ENCODE measurements around the gene TRAF7.

TRAF7 gene

DNA sequence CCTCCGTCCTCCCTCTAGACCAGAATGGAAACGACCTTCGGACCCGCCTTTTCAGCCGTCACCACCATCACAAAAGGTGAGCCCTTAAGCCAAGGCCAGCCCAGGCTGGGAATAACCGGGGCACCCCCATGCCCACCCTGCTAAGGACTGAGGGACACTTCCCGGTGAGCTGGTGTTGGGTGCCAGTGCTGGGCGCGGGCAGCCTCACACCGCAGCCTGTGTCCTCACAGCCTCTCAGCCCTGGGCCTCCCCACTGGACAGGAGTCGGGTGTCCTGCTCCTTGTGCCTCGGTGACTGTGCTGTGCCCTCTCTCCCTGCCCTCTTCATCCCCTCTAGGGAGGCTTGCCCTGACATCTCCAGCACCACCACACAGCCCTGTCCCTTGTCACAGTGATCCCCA is 10.3 kb downstream of the TRAF7 start:
- DNase-seq (ENCODE audit: low read depth, low spot score): no peak

- DNase-seq (ENCODE audit: low read depth, low spot score): no peak
Observed at GRCh38 chr16:2166263-2167067, 10.9 kb downstream of the TRAF7 start.

- DNase-seq (ENCODE audit: low read depth, low spot score): no peak
Observed at GRCh38 chr16:2167068-2167638, 11.6 kb downstream of the TRAF7 start.

- DNase-seq (ENCODE audit: low read depth, low spot score): no peak
Observed at GRCh38 chr16:2170080-2170479, 14.5 kb downstream of the TRAF7 start.

DNA sequence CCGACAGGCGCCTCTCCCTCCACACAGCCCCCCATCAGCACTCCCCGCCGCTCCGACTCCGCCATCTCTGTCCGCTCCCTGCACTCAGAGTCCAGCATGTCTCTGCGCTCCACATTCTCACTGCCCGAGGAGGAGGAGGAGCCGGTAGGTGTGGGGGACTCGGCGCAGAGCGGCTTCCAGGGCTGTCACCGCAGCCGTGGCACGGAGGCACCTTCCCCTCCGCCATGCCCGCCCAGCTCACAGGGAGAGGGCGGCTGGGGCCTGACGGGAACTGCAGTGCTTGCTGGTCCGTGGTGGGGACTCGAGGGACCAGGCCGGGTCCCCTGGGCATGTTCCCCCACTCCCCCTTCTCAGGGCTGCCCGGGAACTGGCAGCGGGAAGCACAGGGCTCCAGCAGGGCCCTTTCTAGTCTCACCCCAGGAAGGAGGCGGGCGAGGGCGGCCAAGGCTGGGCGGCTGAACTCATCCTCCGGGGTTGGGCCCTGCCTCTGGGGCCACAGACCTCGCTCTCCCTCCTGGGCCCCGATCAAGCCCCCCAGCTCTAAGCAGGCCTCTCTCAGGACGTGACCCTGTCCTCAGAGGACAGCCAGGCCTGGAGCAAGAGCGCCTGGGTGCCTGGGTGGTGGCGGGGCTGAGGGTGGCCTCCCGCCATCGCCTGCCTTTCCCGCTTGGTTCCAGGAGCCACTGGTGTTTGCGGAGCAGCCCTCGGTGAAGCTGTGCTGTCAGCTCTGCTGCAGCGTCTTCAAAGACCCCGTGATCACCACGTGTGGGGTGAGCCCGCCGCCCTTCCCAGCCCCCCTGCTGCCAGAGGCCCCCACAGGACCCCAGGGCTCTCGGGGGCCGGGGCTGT is 15.2 kb downstream of the TRAF7 start:
- no peak for DNase-seq (ENCODE audit: low read depth, low spot score)

DNA sequence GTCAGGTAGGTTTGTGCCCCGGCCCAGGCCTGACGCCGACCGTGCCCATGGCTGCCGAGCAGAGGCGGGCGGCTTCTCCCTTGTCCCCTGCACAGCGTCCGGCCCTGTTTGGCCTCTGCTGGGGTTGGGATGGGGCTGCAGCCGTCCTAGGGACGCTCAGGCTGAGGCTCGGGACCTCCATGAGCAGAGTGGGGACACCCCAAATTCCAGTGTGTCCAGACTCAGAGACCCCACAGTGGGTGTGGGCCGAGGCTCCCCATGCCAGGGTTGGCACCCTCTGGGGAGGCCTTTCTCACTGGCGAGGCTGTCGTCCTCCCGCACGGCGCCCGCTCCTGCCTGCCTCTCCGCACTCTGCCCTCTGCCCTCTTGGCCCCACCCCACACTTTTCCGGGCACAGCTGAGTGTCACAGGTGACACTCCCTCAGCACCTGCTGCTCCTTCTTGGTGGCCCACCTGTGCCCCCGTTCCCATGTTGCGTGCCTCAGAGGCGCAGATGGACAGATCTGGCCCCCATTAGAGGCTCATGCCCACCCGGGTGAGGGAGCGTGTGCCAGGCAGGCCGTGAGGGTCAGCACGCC is 16.1 kb downstream of the TRAF7 start:
- no peak for DNase-seq (ENCODE audit: low read depth, low spot score)

DNA sequence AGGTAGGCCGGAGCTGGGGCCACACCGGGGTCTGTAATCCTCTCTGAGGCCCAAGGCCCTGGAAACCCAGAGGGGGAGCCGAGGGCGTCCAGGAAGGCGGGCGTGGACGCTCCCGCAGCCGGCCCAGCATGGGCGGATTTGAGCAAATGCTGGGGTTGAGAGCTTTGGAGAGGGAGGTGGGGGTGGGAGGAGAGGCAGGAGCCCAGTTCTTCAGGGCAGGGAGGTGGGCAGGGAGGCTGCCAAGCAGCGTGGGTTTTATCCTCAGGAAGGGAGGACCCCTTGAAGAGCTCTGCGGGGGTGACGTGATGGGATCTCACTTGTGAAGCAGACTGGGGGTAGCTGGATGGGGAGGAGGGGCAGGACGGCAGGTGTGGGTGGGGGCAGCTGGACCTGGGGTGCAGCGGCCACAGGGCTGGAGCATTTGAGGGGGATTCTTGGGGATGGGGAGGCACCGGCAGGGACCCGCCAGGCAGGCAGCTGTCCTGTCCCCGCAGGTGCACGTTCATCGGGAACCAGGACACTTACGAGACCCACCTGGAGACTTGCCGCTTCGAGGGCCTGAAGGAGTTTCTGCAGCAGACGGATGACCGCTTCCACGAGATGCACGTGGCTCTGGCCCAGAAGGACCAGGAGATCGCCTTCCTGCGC is 17.2 kb downstream of the TRAF7 start:
- DNase-seq (ENCODE audit: low read depth, low spot score): no peak

DNA sequence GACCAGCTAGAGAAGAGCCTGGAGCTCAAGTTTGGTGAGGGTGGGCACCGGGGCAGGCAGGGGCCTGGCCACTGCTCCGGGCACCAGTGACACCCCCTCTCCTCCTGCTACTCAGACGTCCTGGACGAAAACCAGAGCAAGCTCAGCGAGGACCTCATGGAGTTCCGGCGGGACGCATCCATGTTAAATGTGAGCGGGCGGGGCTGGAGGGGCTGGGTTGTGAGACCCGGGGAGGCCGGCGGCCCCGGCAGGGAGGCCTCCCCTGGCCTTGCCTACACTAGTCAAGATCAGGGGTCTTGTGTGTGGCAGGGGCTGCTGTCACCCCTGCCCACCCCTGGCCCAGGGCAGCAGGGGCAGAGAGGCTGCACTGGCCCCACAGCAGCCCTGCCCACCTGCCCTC is 17.8 kb downstream of the TRAF7 start:
- no peak for DNase-seq (ENCODE audit: low read depth, low spot score)

GRCh38 chr16:2173916-2174315 is 18.3 kb downstream of the TRAF7 start:
- no peak for DNase-seq (ENCODE audit: low read depth, low spot score)

DNA sequence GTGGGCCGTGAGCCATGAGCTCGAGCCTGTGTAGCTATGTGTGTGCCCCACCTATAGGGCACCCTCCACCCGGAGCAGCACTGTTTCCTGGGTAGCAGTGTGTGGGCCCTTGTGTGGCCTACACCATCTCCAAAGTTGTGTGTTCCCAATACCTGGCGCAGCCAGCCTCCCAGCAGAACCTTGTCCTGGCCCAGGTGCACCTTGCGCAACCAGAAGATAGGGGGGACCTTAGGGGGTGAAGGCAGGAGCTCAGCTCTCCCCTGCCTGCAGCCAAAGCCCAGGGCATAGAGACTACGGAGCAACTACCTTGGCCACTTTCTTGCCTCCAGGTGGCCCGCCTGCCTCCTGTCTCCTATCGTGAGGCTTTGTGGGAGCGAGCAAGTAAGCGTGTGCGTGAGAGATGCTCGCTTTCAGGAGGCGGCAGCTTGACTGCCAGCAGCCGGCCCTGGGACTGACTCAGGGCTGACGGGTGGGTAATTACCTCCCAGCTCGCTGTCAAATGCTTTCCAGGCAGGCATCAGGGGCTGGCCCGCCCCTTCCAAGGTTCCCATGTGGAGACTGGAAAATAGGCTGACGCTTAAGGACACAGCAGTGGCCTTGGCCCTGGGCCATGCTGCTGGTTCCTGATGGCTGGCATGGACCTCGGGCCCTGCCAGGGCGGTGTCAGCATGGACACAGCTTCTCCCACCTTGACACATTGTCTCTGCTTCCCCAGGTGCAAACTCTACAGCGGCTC is 19.0 kb downstream of the TRAF7 start:
- DNase-seq (ENCODE audit: low read depth, low spot score): no peak

DNA sequence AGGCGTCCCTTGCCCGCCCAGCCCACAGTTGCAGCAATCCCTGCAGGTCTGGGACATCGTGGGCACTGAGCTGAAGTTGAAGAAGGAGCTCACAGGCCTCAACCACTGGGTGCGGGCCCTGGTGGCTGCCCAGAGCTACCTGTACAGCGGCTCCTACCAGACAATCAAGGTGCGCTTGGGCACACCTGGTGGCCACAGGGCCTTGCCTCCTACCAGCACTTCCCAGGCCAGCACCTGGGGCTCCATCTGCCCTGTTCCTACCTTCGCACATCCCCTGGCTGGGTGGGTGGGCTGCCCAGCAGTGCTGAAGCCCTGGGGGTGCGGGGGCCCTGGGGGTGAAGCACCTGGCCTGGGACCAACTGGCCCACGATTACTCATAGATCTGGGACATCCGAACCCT is 19.9 kb downstream of the TRAF7 start:
- DNase-seq (ENCODE audit: low read depth, low spot score): no peak

GRCh38 chr16:2176047-2176446 is 20.5 kb downstream of the TRAF7 start:
- DNase-seq (ENCODE audit: low read depth, low spot score): no peak

- no peak for DNase-seq (ENCODE audit: low read depth, low spot score)
Observed at GRCh38 chr16:2177101-2177500, 21.5 kb downstream of the TRAF7 start.

GRCh38 chr16:2177561-2177960 is 22.0 kb downstream of the TRAF7 start:
- DNase-seq (ENCODE audit: low read depth, low spot score): no peak

DNA sequence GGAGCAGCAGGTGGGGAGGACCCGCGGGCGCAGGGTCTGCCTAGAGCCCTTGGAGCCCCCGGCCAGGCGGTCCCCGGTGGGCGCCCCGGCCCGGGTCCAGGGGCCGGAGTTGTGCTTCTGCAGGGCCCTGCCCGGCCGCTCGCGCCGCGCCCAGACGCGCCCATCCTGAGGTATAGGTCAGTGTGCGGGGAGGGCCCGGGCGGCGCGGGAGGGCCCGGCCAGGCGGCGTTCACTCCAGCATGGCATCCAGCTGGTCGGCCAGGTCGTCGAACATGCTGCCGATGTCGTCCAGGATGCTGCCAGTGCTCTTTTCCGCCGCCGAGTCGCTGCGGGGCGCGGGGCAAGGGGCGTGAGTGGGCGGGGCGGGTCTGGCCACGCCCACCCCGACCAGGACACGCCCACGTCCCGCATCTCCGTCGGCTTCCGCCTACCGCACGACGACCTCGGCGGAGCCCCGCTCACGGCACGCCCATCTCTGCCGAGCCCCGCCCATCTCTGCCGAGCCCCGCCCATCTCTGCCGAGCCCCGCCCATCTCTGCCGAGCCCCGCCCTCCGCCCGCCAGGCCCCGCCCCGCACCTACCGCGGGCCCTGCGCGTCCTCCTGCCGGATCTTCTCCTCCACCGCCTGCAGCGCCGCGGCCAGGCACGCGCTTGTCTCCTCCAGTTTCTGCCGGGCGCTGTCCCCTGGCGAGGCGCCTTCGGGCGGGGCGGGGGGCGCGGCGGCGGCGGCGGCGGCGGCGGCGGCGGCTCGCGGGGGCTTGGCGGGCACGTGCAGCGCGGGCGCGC is 22.9 kb downstream of the TRAF7 start:
- no peak for DNase-seq (ENCODE audit: low read depth, low spot score)

GRCh38 chr16:2179107-2179501 is 23.5 kb downstream of the TRAF7 start:
- DNase-seq (ENCODE audit: low read depth, low spot score): no peak

DNA sequence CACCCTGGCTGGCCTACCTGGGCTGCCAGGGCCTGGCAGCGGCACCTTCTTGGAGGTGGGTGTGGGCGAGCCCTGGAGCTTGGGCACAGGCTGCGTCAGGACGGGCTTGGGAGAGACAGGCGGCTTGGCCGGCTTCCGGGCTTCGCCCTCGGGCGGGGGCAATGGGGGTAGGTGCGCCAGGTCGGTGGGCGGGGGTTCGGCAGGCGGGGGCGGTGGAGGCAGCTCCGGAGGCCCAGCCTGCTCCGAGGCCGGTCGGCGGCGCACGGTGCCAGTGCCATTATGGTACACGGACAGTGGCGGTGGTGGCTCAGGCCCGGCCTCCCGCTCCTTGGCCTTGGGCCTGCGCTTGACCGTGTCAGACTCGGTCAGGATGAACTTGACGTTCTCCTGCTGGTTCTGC is 24.0 kb downstream of the TRAF7 start:
- DNase-seq (ENCODE audit: low read depth, low spot score): no peak

DNA sequence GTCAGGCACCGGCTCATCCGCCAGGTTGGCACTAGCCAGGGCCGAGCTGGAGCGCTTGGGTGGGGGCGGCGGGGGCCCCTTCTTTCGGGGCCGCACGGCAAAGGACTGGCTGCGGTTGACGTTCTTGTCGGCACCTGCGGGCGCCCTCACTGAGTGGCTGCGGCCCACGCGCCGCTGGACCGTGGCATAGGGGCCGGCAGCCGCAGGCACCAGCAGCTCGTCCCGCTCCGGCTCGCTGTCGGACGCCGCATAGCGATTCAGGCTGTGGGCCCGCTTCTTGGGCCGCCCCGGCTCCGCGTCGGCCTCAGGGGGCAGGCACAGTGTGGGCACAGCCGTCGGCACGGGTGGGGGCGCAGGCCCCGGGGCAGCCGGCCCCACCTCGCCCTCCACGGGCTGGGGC is 24.9 kb downstream of the TRAF7 start:
- no peak for DNase-seq (ENCODE audit: low read depth, low spot score)

GRCh38 chr16:2180962-2181923 is 25.7 kb downstream of the TRAF7 start:
- no peak for DNase-seq (ENCODE audit: low read depth, low spot score)
